Kidney (tissue), 14 donors: ENCODE measurements around the gene ABHD16B. TPM values are rescaled to one million over a fixed set of nuclear protein-coding genes. Genes with fewer than 3 reads are reported as not detected.
A peak's percentile ranks its signal among the peaks of the same experiment; 100 is the strongest.
"Not testable (repeated sequence)": the region's sequence is repeated elsewhere in the genome, so short reads cannot be mapped to it uniquely, and the experiment has no call there.

Experiments
- DNase-seq, 5 donors: peaks; one replicate each; pipeline ENCODE4 v3.0.0-alpha.2; 2013 to 2020
- FAIRE-seq: peaks from 2 replicates; lab custom pipeline; 2012; peaks lifted over from hg19 to GRCh38; lab: Jason Lieb, UNC
- H3K27ac ChIP-seq, 2 donors: one replicate each; pipeline ENCODE4 v1.7.0; 2013; ENCODE audit warnings: low read depth in 2 of 2, low read length in 2 of 2, inconsistent platforms in 1 of 2
- H3K27me3 ChIP-seq: one replicate; pipeline ENCODE4 v1.7.1; 2013; ENCODE audit warnings: low read length, inconsistent platforms; ENCODE audit not compliant: control insufficient read depth, insufficient read depth
- H3K36me3 ChIP-seq, 3 donors: one replicate each; pipeline versions ENCODE4 v1.7.0 to v1.7.1; 2013; ENCODE audit warnings: low read length in 3 of 3, control low read depth in 1 of 3, inconsistent platforms in 1 of 3; ENCODE audit not compliant: insufficient read depth in 3 of 3, control insufficient read depth in 2 of 3
- H3K4me1 ChIP-seq, 3 donors: one replicate each; pipeline versions ENCODE4 v1.7.0 to v1.7.1; 2013; ENCODE audit warnings: low read length in 3 of 3, inconsistent platforms in 1 of 3, low read depth in 1 of 3; ENCODE audit not compliant: control insufficient read depth in 2 of 3, insufficient read depth in 2 of 3
- H3K4me3 ChIP-seq, 3 donors: one replicate each; pipeline versions ENCODE4 v1.7.0 to v1.8.1; 2013; ENCODE audit warnings: low read length in 3 of 3, control low read depth in 1 of 3, inconsistent platforms in 1 of 3
- H3K9ac ChIP-seq, 3 donors: one replicate each; pipeline versions ENCODE4 v1.7.0 to v1.7.1; 2013; ENCODE audit warnings: low read length in 3 of 3, control low read depth in 1 of 3, inconsistent platforms in 1 of 3
- H3K9me3 ChIP-seq, 3 donors: one replicate each; pipeline versions ENCODE4 v1.7.0 to v1.7.1; 2013; ENCODE audit warnings: low read length in 3 of 3, control low read depth in 1 of 3, inconsistent platforms in 1 of 3; ENCODE audit not compliant: control insufficient read depth in 2 of 3, insufficient read depth in 1 of 3
- intact Hi-C: fragments of 100-400 bp; cut with DNase I; formaldehyde crosslinking; loops from one replicate; pipeline ENCODE4 v1.11.1; 2022
- polyA plus RNA-seq: library from polyadenylated mRNA; stranded (reverse); fragments of 350-450 nt; fragmentation: Illumina TruSeq; extraction: RNeasy Lipid Tissue Mini Kit (QIAGEN cat#74804); gene quantifications from one replicate; pipeline ENCODE4 v1.2.3, GENCODE V29; 2014; ENCODE audit warnings: low read depth, low replicate concordance; ENCODE audit not compliant: insufficient read depth
- total RNA-seq: library from RNA; stranded (reverse); fragmentation: NEBNext Ultra II Directional; extraction: Animal tissue kit (Norgen Biotek cat#: 25700); gene quantifications from one replicate; pipeline ENCODE4 v1.2.1, GENCODE V29; 2021
- TF ChIP-seq, protein P1 (sequence below): IDR thresholded peaks from 3 replicates; pipeline ENCODE4 v1.5.1; 2012; ENCODE audit warnings: mild to moderate bottlenecking, moderate library complexity, borderline replicate concordance; ENCODE audit not compliant: insufficient read depth; ENCODE audit errors: extremely low read depth
- donor health status: control.
- donor health status: control.
- donor health status: control.
- donor health status: control.
- donor health status: control.
- donor health status: DM: yes; HTN: yes; CAD: no.
- donor health status: Normal renal cell carcinoma (clear cell type).

Gene ABHD16B
- total and polyA plus RNA-seq, 2 donors from 2014 or later, result not detected

DNA sequence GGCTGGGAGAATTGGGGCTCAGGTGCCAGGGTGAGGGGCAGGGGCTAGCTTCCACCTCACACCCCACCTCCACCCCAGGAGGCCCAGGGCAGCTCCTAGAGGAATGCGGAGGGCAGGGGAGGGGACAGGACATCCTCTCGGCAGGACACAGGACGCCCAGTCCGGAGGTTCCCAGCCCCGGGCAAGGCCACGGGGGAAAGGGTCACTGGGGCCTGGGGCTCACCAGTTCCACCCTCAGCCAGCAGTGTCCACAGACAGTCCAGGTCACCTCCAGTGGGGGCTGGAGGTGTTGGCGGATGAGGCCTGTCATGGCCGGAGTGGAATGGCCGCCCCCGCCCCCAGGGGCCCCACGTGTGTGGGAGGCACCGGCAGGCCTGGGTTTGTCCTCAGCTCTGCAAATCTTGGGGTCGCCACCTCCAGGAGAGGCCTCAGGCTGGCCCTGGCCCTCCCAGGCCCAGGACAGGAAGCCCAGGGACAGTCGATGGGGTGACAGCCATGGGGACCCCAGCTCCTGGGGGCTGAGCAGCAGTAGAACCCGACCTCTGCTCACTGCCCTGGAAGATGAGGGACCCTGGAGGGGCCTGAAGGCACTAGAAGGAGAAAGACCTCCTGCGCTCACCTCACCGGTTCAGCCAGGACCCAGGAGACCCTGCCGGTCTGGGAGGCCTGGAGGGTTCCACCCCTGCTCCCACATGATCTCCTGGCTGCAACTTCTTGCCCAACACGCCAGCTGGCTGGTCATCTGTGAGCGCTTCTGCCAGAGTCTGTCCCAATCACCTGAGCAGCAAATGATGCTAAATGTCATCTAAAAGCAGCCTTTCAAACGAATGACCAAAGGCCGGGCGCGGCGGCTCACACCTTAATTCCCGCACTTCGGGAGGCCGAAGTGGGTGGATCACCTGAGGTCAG lies 13.0 kb upstream of the ABHD16B start:
- DNase-seq (peak in 1 of 5 donors; percentile 71), FAIRE-seq (no peak)
- intact Hi-C loops, result no loop called here
- Histone ChIP-seq H3K36me3 (no peaks in the 10 kb centered on the region), H3K27me3 (no peaks in the 10 kb centered on the region), H3K4me3 (no peak overlapping the region), H3K27ac (peak overlapping the region; percentile 22 to 54), H3K9me3 (no peaks in the 10 kb centered on the region), H3K9ac (no peak overlapping the region), H3K4me1 (peaks cover 5 to 21% (median 5%) of the 10 kb centered on the region in 3 donors)
- TF ChIP-seq, protein P1, sequence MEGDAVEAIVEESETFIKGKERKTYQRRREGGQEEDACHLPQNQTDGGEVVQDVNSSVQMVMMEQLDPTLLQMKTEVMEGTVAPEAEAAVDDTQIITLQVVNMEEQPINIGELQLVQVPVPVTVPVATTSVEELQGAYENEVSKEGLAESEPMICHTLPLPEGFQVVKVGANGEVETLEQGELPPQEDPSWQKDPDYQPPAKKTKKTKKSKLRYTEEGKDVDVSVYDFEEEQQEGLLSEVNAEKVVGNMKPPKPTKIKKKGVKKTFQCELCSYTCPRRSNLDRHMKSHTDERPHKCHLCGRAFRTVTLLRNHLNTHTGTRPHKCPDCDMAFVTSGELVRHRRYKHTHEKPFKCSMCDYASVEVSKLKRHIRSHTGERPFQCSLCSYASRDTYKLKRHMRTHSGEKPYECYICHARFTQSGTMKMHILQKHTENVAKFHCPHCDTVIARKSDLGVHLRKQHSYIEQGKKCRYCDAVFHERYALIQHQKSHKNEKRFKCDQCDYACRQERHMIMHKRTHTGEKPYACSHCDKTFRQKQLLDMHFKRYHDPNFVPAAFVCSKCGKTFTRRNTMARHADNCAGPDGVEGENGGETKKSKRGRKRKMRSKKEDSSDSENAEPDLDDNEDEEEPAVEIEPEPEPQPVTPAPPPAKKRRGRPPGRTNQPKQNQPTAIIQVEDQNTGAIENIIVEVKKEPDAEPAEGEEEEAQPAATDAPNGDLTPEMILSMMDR, result no peak

DNA sequence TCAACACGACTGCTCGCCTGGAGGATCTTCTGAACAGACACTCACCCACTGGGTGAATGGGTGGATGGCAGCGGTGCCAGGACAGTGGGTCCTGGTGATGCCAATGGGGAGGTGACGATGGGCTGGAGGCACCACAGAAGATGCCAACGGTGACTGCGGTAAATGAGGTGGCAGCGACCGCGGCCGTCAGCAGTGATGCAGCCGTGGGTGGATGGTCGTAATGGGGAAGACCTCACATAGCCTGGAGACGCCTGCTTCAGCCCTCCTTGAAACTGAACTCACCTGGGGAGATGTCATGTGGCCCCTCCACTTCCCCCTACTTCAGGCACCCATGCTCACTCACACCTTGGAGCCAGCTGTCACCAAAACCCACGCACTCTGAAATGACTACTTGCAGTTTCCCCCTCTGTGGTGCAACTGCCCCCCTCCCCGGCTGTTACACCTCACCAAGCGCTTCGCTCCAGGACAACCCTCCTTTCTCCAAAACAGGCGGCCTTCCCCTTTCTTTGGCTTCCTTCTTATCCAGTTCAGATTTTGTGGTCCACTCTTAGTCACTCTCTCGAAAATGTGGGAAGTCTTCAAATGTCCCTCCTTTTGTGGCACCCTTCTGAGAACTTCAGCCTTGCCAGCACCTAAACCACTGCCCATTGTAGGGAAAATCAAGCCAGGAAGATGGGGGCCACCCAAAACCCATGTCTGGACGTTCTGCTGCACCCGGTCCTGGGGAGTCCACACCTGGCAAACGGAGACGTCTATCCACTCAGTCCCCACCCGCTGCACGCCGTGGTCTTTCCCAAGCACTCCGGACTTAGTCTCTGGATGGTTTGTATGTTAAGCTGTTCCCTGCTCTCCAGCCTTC lies 10.4 kb upstream of the ABHD16B start:
- TF ChIP-seq, protein P1, result no peak
- H3K4me1 ChIP-seq, result peaks cover 5 to 35% (median 5%) of the 10 kb centered on the region in 3 donors
- no peaks in the 10 kb centered on the region for H3K36me3 ChIP-seq
- DNase-seq (peak in 1 of 5 donors; percentile 35), FAIRE-seq (no peak)
- no peak overlapping the region for H3K27ac ChIP-seq
- no peaks in the 10 kb centered on the region for H3K27me3 ChIP-seq
- no peak overlapping the region for H3K4me3 ChIP-seq
- H3K9ac ChIP-seq, result no peak overlapping the region
- no peaks in the 10 kb centered on the region for H3K9me3 ChIP-seq
- intact Hi-C loops, result no loop called here

DNA sequence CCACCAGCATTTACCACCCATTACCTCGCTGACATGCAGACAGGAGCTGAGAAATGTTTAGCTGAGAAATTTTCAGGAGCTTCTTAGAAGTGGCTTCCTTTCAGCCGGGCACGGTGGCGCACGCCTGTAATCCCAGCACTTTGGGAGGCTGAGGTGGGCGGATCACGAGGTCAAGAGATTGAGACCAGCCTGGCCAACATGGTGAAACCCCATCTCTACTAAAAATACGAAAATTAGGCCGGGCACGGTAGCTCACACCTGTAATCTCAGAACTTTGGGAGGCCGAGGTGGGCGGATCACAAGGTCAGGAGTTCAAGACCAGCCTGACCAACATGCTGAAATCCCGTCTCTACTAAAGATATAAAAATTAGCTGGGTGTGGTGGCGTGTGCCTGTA lies 9.8 kb upstream of the ABHD16B start:
- H3K9ac ChIP-seq, DNase-seq, H3K27ac ChIP-seq, intact Hi-C loops, H3K36me3 ChIP-seq, H3K4me3 ChIP-seq, H3K9me3 ChIP-seq, FAIRE-seq, H3K27me3 ChIP-seq: not testable (repeated sequence)
- peaks cover 5 to 34% (median 5%) of the 10 kb centered on the region in 3 donors for H3K4me1 ChIP-seq

DNA sequence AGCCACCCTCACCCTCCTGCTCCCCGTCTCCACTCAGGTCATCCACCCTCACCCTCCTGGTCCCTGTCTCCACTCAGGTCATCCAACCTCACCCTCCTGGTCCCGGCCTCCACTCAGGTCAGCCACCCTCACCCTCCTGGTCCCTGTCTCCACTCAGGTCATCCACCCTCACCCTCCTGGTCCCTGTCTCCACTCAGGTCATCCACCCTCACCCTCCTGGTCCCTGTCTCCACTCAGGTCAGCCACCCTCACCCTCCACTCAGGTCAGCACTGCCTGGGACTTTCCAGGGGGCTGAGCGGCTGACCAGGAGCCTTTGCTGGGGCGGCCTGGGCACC lies 7.6 kb upstream of the ABHD16B start:
- H3K4me1 ChIP-seq, result peaks cover 0 to 38% (median 17%) of the 10 kb centered on the region in 3 donors
- DNase-seq, H3K4me3 ChIP-seq, H3K27me3 ChIP-seq, intact Hi-C loops, FAIRE-seq, H3K9me3 ChIP-seq, H3K36me3 ChIP-seq, H3K9ac ChIP-seq: not testable (repeated sequence)
- H3K27ac ChIP-seq, result peak overlapping the region in 1 of 2 donors; percentile 63
